LNCAP (cell line): ENCODE data around the gene SLC23A1.

Source experiments
- CTCF ChIP-seq: fragments of 450-650 bp; IDR thresholded peaks from 2 replicates; pipeline ENCODE4 v1.5.1; 2017; ENCODE audit warnings: mild to moderate bottlenecking

The SLC23A1 gene

GRCh38 chr5:139410993-139411828, 28.1 kb upstream of the SLC23A1 start:
- TF ChIP-seq CTCF = no peak

- TF ChIP-seq CTCF = no peak
Observed at GRCh38 chr5:139410121-139410992, 27.3 kb upstream of the SLC23A1 start.

GRCh38 chr5:139408191-139408590, 25.1 kb upstream of the SLC23A1 start:
- no peak for TF ChIP-seq CTCF

GRCh38 chr5:139407517-139407916, 24.4 kb upstream of the SLC23A1 start:
- no peak for TF ChIP-seq CTCF

- no peak for TF ChIP-seq CTCF
Observed at GRCh38 chr5:139406963-139407362, 23.9 kb upstream of the SLC23A1 start.

- no peak for TF ChIP-seq CTCF
Observed at GRCh38 chr5:139404484-139404840, 21.4 kb upstream of the SLC23A1 start.

GRCh38 chr5:139403787-139404483, 20.8 kb upstream of the SLC23A1 start, which contains the start of gene SPATA24:
Gene SPATA24 (minus strand): TSS chr5:139404089. CDS start chr5:139404060, 29 bp downstream.
- no peak for TF ChIP-seq CTCF
